Measurements from ENCODE around the gene RASSF3. TPM values are rescaled to one million over a fixed set of nuclear protein-coding genes. Genes with fewer than 3 reads are reported as not detected.

The RASSF3 gene, protein sequence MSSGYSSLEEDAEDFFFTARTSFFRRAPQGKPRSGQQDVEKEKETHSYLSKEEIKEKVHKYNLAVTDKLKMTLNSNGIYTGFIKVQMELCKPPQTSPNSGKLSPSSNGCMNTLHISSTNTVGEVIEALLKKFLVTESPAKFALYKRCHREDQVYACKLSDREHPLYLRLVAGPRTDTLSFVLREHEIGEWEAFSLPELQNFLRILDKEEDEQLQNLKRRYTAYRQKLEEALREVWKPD
- total RNA-seq (32.5 TPM), polyA plus RNA-seq (ENCODE audit: insufficient read depth in 1 of 8, insufficient read length in 8 of 8, low replicate concordance in 1 of 8) (10 to 100 TPM; 53.3 to 69.1 (median 61.3) TPM)
- long read RNA-seq, donor 1, partial matches to known transcripts = 0 of 4 reads
- long read RNA-seq, donor 1, other reads (novel, unspliced or antisense) = 0 of 4 reads
- long read RNA-seq, donor 2 = 0 reads
- long read RNA-seq, donor 3, transcript RASSF3-204 (5 exons, 3,492 nt) = major isoform, 22 of 69 reads
- long read RNA-seq, donor 3, partial matches to known transcripts = 42 of 69 reads
- long read RNA-seq, donor 3, other reads (novel, unspliced or antisense) = 0 of 69 reads
- long read RNA-seq, donor 4, transcript RASSF3-204 (5 exons, 3,492 nt) = major isoform, 7 of 31 reads
- long read RNA-seq, donor 4, partial matches to known transcripts = 23 of 31 reads
- long read RNA-seq, donor 4, other reads (novel, unspliced or antisense) = 0 of 31 reads
- long read RNA-seq, donor 5, transcript RASSF3-206 (6 exons, 1,060 nt) = minor isoform, 5 of 25 reads
- long read RNA-seq, donor 5, transcript RASSF3-204 (5 exons, 3,492 nt) = major isoform, 19 of 25 reads
- long read RNA-seq, donor 5, partial matches to known transcripts = 0 of 25 reads
- long read RNA-seq, donor 5, other reads (novel, unspliced or antisense) = 0 of 25 reads
- long read RNA-seq, donor 6, transcript RASSF3-204 (5 exons, 3,492 nt) = major isoform, 16 of 123 reads
- long read RNA-seq, donor 6, partial matches to known transcripts = 103 of 123 reads
- long read RNA-seq, donor 6, other reads (novel, unspliced or antisense) = 0 of 123 reads
- long read RNA-seq, donor 7, transcript RASSF3-204 (5 exons, 3,492 nt) = major isoform, 15 of 17 reads
- long read RNA-seq, donor 7, partial matches to known transcripts = 0 of 17 reads
- long read RNA-seq, donor 7, other reads (novel, unspliced or antisense) = 0 of 17 reads
- long read RNA-seq, donor 8, transcript RASSF3-204 (5 exons, 3,492 nt) = major isoform, 8 of 9 reads
- long read RNA-seq, donor 8, partial matches to known transcripts = 0 of 9 reads
- long read RNA-seq, donor 8, other reads (novel, unspliced or antisense) = 0 of 9 reads
- long read RNA-seq, donor 9, transcript RASSF3-204 (5 exons, 3,492 nt) = major isoform, 10 of 12 reads
- long read RNA-seq, donor 9, partial matches to known transcripts = 0 of 12 reads
- long read RNA-seq, donor 9, other reads (novel, unspliced or antisense) = 0 of 12 reads
- long read RNA-seq, donor 10, transcript RASSF3-204 (5 exons, 3,492 nt) = major isoform, 21 of 21 reads
- long read RNA-seq, donor 10, partial matches to known transcripts = 0 of 21 reads
- long read RNA-seq, donor 10, other reads (novel, unspliced or antisense) = 0 of 21 reads
- long read RNA-seq, donor 11, transcript RASSF3-204 (5 exons, 3,492 nt) = major isoform, 11 of 15 reads
- long read RNA-seq, donor 11, partial matches to known transcripts = 0 of 15 reads
- long read RNA-seq, donor 11, other reads (novel, unspliced or antisense) = 0 of 15 reads

- Histone ChIP-seq H3K4me3 (ENCODE audit: low read length) (peak within 1 kb of the TSS; percentile 87), H3K27me3 (ENCODE audit: control insufficient read depth, insufficient read depth, low read length) (no peaks in the 10 kb centered on the region), H3K9me3 (replicated peaks; ENCODE audit: control insufficient read depth, low read depth, low read length) (no peaks in the 10 kb centered on the region), H3K27ac (ENCODE audit: low read length) (peak within 1 kb of the TSS; percentile 92), H3K4me1 (ENCODE audit: control insufficient read depth, insufficient read depth, low read length) (peaks cover 11% of the 10 kb centered on the region), H3K36me3 (ENCODE audit: control insufficient read depth, insufficient read depth, low read length) (no peaks in the 10 kb centered on the region)
- 0% methylated on average over 74 of the region's 76 CpGs for WGBS (ENCODE audit: insufficient coverage)
- peak; percentile 91 for DNase-seq
Measured at GRCh38 chr12:64610079-64610659, at the start of gene RASSF3. TSS of gene RASSF3 (plus strand) at chr12:64610495. CDS start at chr12:64610633, 138 bp downstream.

GRCh38 chr12:64561302-64562136 lies 48.8 kb upstream of the RASSF3 start:
- no peak for DNase-seq

DNA sequence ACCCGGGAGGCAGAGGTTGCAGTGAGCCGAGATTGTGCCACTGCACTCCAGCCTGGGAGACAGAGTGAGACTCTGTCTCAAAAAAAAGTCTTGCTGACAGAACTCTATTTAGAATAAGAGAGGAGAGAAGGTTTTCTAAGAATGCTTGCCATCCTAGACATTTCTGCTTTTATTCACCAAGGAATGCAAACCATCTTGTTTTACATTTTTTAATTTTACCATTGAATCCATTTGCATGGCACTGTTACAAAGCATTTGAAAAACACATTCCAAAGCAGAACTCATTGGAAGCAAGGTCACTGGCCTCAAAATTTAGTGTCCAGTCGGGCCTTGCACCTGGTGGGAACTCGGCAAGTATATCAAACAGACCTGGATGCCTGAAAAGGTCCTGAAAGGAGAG lies 44.2 kb upstream of the RASSF3 start:
- no peak for DNase-seq
- Histone ChIP-seq H3K4me3 (ENCODE audit: low read length) (no peak overlapping the region), H3K4me1 (ENCODE audit: control insufficient read depth, insufficient read depth, low read length) (peaks cover 58% of the 10 kb centered on the region), H3K27ac (ENCODE audit: low read length) (peak overlapping the region; percentile 67), H3K9me3 (replicated peaks; ENCODE audit: control insufficient read depth, low read depth, low read length) (no peaks in the 10 kb centered on the region), H3K36me3 (ENCODE audit: control insufficient read depth, insufficient read depth, low read length) (no peaks in the 10 kb centered on the region), H3K27me3 (ENCODE audit: control insufficient read depth, insufficient read depth, low read length) (no peaks in the 10 kb centered on the region)
- 68% methylated on average over 4 of the region's 4 CpGs for WGBS (ENCODE audit: insufficient coverage)

More at GRCh38 chr12:64561302-64562136, 48.8 kb upstream of the RASSF3 start:
- no peak overlapping the region for H3K4me3 ChIP-seq (ENCODE audit: low read length)
- H3K4me1 ChIP-seq (ENCODE audit: control insufficient read depth, insufficient read depth, low read length) = peaks cover 33% of the 10 kb centered on the region
- no peaks in the 10 kb centered on the region for H3K9me3 ChIP-seq (replicated peaks; ENCODE audit: control insufficient read depth, low read depth, low read length)
- H3K27ac ChIP-seq (ENCODE audit: low read length) = peak overlapping the region; percentile 29
- no peaks in the 10 kb centered on the region for H3K36me3 ChIP-seq (ENCODE audit: control insufficient read depth, insufficient read depth, low read length)
- 70% methylated on average over 2 of the region's 9 CpGs for WGBS (ENCODE audit: insufficient coverage)
- H3K27me3 ChIP-seq (ENCODE audit: control insufficient read depth, insufficient read depth, low read length) = no peaks in the 10 kb centered on the region

GRCh38 chr12:64566831-64567517 lies 43.3 kb upstream of the RASSF3 start:
- Histone ChIP-seq H3K27ac (ENCODE audit: low read length) (peak overlapping the region; percentile 67), H3K4me3 (ENCODE audit: low read length) (no peak overlapping the region), H3K4me1 (ENCODE audit: control insufficient read depth, insufficient read depth, low read length) (peaks cover 57% of the 10 kb centered on the region), H3K9me3 (replicated peaks; ENCODE audit: control insufficient read depth, low read depth, low read length) (no peaks in the 10 kb centered on the region), H3K36me3 (ENCODE audit: control insufficient read depth, insufficient read depth, low read length) (no peaks in the 10 kb centered on the region), H3K27me3 (ENCODE audit: control insufficient read depth, insufficient read depth, low read length) (no peaks in the 10 kb centered on the region)
- peak; percentile 63 for DNase-seq
- 64% methylated on average over 6 of the region's 7 CpGs for WGBS (ENCODE audit: insufficient coverage)

GRCh38 chr12:64567570-64567969 lies 42.7 kb upstream of the RASSF3 start:
- H3K27ac ChIP-seq (ENCODE audit: low read length) = no peak overlapping the region

DNA sequence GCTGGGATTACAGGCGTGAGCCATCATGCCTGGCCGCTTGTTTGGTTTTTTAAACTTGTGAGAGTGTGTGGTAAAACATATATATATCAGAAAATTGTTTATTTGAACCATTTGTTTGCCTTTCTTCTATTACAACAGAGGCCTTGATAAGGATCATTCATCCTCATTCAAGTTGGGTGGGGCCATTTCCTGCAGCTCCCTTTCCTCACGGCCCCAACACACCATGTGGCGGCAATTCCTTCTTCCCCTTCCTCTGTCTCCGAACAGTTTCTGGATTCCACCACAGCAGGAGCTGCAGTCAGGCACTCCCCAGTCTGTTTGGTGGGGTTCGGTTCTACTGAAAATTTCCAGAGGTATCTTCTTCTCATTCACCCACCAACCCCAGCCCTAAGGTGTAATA lies 42.0 kb upstream of the RASSF3 start:
- Histone ChIP-seq H3K4me1 (ENCODE audit: control insufficient read depth, insufficient read depth, low read length) (peaks cover 57% of the 10 kb centered on the region), H3K27ac (ENCODE audit: low read length) (no peak overlapping the region), H3K9me3 (replicated peaks; ENCODE audit: control insufficient read depth, low read depth, low read length) (peaks cover 4% of the 10 kb centered on the region), H3K36me3 (ENCODE audit: control insufficient read depth, insufficient read depth, low read length) (no peaks in the 10 kb centered on the region), H3K4me3 (ENCODE audit: low read length) (no peak overlapping the region), H3K27me3 (ENCODE audit: control insufficient read depth, insufficient read depth, low read length) (no peaks in the 10 kb centered on the region)
- DNase-seq = no peak
- whole genome bisulfite sequencing (ENCODE audit: insufficient coverage) = no CpG with 5 or more reads among the region's 6 CpGs

More at GRCh38 chr12:64567570-64567969, 42.7 kb upstream of the RASSF3 start:
- 80% methylated on average over 5 of the region's 8 CpGs for WGBS (ENCODE audit: insufficient coverage)
- Histone ChIP-seq H3K27me3 (ENCODE audit: control insufficient read depth, insufficient read depth, low read length) (no peaks in the 10 kb centered on the region), H3K4me3 (ENCODE audit: low read length) (no peak overlapping the region), H3K4me1 (ENCODE audit: control insufficient read depth, insufficient read depth, low read length) (peaks cover 57% of the 10 kb centered on the region), H3K36me3 (ENCODE audit: control insufficient read depth, insufficient read depth, low read length) (no peaks in the 10 kb centered on the region), H3K9me3 (replicated peaks; ENCODE audit: control insufficient read depth, low read depth, low read length) (peaks cover 4% of the 10 kb centered on the region)
- DNase-seq = no peak

DNA sequence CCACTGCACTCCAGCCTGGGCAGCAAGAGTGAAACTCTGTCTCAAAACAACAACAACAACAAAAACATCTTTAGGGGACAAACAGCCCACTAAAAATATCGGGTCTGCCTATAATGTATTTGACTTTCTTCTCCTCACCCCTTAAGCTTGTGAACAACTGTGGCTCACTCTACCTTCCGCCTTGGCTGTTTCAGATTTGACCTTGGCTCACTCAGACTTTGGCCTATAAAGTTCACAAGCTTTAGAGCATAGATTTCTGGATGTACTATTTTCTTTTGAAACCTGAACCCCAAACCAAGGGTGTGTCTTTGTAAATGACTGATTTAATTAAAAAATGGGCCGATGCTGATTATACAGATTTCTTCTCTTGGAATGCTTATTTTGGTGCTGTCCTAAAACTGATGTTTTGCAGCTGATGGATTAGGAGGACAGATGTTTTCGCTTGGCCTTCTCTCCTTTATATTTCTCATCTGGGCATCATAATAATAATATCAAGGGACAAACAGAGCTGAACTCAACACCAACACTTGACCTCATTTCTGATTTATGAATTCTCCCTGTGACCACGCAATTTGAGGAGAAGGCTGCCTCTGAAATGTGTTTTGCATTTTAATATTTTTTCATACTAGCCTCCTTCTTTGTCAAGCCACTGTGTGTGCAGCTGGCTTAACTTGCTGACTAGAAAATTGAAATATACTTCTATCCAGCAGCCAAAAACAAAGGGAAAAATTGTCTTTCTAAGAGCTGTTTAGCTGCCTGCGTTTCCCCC lies 40.2 kb upstream of the RASSF3 start:
- Histone ChIP-seq H3K27me3 (ENCODE audit: control insufficient read depth, insufficient read depth, low read length) (no peaks in the 10 kb centered on the region), H3K9me3 (replicated peaks; ENCODE audit: control insufficient read depth, low read depth, low read length) (peaks cover 7% of the 10 kb centered on the region), H3K4me3 (ENCODE audit: low read length) (no peak overlapping the region), H3K27ac (ENCODE audit: low read length) (peak overlapping the region; percentile 50), H3K4me1 (ENCODE audit: control insufficient read depth, insufficient read depth, low read length) (peaks cover 57% of the 10 kb centered on the region), H3K36me3 (ENCODE audit: control insufficient read depth, insufficient read depth, low read length) (no peaks in the 10 kb centered on the region)
- WGBS (ENCODE audit: insufficient coverage) = 16% methylated on average over 2 of the region's 6 CpGs
- peak; percentile 96 for DNase-seq
